ENCODE data around the gene DLK1.

- TF ChIP-seq CTCF (conservative IDR thresholded peaks at IDR 0.05; ENCODE audit: low read length) (no peak), EZH2phosphoT487 (IDR thresholded peaks at IDR 0.05; ENCODE audit: borderline replicate concordance, low read depth, low read length) (no peak)
Measured at GRCh38 chr14:100749967-100750597, 23.4 kb downstream of the DLK1 start.

Data from OCI-LY7 (cell line).